ENCODE measurements around the gene MFAP2.

DNA sequence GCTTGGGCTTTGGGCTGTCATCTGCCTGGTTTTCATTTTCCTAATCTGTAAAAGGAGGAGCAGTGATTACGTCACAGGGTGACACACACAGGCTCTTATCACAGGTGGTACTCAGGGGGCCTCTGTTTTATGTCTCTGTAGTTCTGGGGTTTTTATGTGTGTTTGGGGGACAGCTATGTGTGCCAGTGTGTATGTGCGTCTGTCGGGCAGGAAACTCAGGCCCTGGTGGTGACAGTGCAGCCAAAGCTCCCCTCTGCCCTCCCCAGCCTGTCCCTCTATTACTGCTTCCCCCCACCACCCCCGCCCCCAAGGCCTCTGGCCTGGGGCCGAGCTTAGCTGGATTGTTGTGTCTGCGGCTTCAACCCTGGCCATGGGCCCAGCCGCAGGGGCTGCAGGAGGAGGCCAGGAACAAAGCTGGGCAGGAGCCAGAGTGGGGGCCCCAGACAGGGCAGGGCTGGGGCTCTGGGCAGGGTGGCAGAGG, 13.3 kb downstream of the MFAP2 start:
- TF ChIP-seq, protein P1, sequence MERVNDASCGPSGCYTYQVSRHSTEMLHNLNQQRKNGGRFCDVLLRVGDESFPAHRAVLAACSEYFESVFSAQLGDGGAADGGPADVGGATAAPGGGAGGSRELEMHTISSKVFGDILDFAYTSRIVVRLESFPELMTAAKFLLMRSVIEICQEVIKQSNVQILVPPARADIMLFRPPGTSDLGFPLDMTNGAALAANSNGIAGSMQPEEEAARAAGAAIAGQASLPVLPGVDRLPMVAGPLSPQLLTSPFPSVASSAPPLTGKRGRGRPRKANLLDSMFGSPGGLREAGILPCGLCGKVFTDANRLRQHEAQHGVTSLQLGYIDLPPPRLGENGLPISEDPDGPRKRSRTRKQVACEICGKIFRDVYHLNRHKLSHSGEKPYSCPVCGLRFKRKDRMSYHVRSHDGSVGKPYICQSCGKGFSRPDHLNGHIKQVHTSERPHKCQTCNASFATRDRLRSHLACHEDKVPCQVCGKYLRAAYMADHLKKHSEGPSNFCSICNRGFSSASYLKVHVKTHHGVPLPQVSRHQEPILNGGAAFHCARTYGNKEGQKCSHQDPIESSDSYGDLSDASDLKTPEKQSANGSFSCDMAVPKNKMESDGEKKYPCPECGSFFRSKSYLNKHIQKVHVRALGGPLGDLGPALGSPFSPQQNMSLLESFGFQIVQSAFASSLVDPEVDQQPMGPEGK (CRISPR knock-in tag; IDR thresholded peaks at IDR 0.05; ENCODE audit: borderline replicate concordance) = peak; percentile 96
- TF ChIP-seq ZFP3 (CRISPR knock-in tag; IDR thresholded peaks at IDR 0.05) = no peak
- TF ChIP-seq, protein P2, sequence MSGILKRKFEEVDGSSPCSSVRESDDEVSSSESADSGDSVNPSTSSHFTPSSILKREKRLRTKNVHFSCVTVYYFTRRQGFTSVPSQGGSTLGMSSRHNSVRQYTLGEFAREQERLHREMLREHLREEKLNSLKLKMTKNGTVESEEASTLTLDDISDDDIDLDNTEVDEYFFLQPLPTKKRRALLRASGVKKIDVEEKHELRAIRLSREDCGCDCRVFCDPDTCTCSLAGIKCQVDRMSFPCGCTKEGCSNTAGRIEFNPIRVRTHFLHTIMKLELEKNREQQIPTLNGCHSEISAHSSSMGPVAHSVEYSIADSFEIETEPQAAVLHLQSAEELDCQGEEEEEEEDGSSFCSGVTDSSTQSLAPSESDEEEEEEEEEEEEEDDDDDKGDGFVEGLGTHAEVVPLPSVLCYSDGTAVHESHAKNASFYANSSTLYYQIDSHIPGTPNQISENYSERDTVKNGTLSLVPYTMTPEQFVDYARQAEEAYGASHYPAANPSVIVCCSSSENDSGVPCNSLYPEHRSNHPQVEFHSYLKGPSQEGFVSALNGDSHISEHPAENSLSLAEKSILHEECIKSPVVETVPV (CRISPR knock-in tag; IDR thresholded peaks at IDR 0.05) = no peak
- TF ChIP-seq, protein P3, sequence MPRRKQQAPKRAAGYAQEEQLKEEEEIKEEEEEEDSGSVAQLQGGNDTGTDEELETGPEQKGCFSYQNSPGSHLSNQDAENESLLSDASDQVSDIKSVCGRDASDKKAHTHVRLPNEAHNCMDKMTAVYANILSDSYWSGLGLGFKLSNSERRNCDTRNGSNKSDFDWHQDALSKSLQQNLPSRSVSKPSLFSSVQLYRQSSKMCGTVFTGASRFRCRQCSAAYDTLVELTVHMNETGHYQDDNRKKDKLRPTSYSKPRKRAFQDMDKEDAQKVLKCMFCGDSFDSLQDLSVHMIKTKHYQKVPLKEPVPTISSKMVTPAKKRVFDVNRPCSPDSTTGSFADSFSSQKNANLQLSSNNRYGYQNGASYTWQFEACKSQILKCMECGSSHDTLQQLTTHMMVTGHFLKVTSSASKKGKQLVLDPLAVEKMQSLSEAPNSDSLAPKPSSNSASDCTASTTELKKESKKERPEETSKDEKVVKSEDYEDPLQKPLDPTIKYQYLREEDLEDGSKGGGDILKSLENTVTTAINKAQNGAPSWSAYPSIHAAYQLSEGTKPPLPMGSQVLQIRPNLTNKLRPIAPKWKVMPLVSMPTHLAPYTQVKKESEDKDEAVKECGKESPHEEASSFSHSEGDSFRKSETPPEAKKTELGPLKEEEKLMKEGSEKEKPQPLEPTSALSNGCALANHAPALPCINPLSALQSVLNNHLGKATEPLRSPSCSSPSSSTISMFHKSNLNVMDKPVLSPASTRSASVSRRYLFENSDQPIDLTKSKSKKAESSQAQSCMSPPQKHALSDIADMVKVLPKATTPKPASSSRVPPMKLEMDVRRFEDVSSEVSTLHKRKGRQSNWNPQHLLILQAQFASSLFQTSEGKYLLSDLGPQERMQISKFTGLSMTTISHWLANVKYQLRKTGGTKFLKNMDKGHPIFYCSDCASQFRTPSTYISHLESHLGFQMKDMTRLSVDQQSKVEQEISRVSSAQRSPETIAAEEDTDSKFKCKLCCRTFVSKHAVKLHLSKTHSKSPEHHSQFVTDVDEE (CRISPR knock-in tag; IDR thresholded peaks at IDR 0.05) = no peak
- no peak for TF ChIP-seq CSDC2 (CRISPR knock-in tag; IDR thresholded peaks at IDR 0.05)
- TF ChIP-seq ZC3H10 (CRISPR knock-in tag; IDR thresholded peaks at IDR 0.05) = no peak
- no peak for TF ChIP-seq GLIS3 (CRISPR knock-in tag; IDR thresholded peaks at IDR 0.05)
- TF ChIP-seq, protein P4, sequence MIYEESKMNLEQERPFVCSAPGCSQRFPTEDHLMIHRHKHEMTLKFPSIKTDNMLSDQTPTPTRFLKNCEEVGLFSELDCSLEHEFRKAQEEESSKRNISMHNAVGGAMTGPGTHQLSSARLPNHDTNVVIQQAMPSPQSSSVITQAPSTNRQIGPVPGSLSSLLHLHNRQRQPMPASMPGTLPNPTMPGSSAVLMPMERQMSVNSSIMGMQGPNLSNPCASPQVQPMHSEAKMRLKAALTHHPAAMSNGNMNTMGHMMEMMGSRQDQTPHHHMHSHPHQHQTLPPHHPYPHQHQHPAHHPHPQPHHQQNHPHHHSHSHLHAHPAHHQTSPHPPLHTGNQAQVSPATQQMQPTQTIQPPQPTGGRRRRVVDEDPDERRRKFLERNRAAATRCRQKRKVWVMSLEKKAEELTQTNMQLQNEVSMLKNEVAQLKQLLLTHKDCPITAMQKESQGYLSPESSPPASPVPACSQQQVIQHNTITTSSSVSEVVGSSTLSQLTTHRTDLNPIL (CRISPR knock-in tag; IDR thresholded peaks at IDR 0.05; ENCODE audit: low read depth) = no peak
- no peak for TF ChIP-seq ARNTL (CRISPR knock-in tag; IDR thresholded peaks at IDR 0.05; ENCODE audit: borderline replicate concordance, low read depth)
- no peak for TF ChIP-seq ESRRG (CRISPR knock-in tag; IDR thresholded peaks at IDR 0.05)
- TF ChIP-seq ZNF565 (CRISPR knock-in tag; conservative IDR thresholded peaks at IDR 0.05; ENCODE audit: low read depth) = no peak
- no peak for TF ChIP-seq ZNF70 (CRISPR knock-in tag; IDR thresholded peaks at IDR 0.05)
- TF ChIP-seq OSR1 (CRISPR knock-in tag; IDR thresholded peaks at IDR 0.05) = no peak
